Gastroesophageal sphincter (tissue), 4 donors: ENCODE measurements around the gene ARHGEF26. TPM values are rescaled to one million over a fixed set of nuclear protein-coding genes. Genes with fewer than 3 reads are reported as not detected.

ENCODE experiments used
- ATAC-seq: fragments of 150-250 bp; one replicate; pipeline ENCODE4 v1.9.1; 2016; ENCODE audit warnings: mild to moderate bottlenecking, moderate library complexity
- H3K27ac ChIP-seq, 4 donors: fragments of 200-600 bp; sonication (generic) in 3 of 4; 1 replicate in 3 of 4; 2 replicates in 1 of 4; pipeline ENCODE4 v1.5.1; 2016 to 2019
- H3K27me3 ChIP-seq: fragments of 200-600 bp; sonication (generic); one replicate; pipeline ENCODE4 v1.5.1; 2019
- H3K36me3 ChIP-seq, 2 donors: fragments of 200-600 bp; sonication (generic); one replicate each; pipeline ENCODE4 v1.5.1; 2019; ENCODE audit warnings: control low read depth in 1 of 2
- H3K4me1 ChIP-seq, 3 donors: fragments of 200-600 bp; sonication (generic); 1 replicate in 2 of 3; 2 replicates in 1 of 3; pipeline ENCODE4 v1.5.1; 2016 to 2019; ENCODE audit warnings: control low read depth in 2 of 3
- H3K4me3 ChIP-seq, 2 donors: fragments of 200-600 bp; sonication (generic); one replicate each; pipeline ENCODE4 v1.5.1; 2019; ENCODE audit warnings: mild to moderate bottlenecking in 1 of 2, moderate library complexity in 1 of 2
- H3K9me3 ChIP-seq, 3 donors: fragments of 200-600 bp; sonication (generic); one replicate each; pipeline ENCODE4 v1.5.1; 2017 to 2019; ENCODE audit warnings: control low read depth in 2 of 3
- EP300 ChIP-seq: sonication (generic); formaldehyde crosslinking; IDR thresholded peaks from one replicate; pipeline ENCODE4 v1.6.1; 2017; ENCODE audit warnings: antibody characterized with exemption, mild to moderate bottlenecking
- POLR2A ChIP-seq, 2 donors: fragments of 450-650 bp; IDR thresholded peaks; one replicate each; pipeline ENCODE4 v1.6.1; 2017; ENCODE audit warnings: antibody characterized with exemption in 2 of 2, mild to moderate bottlenecking in 2 of 2, moderate library complexity in 1 of 2
- POLR2AphosphoS5 ChIP-seq: sonication (generic); formaldehyde crosslinking; IDR thresholded peaks from one replicate; pipeline ENCODE4 v1.6.1; 2017; ENCODE audit warnings: antibody characterized with exemption
- WGBS, 2 donors: methylation state at CpG; one replicate each; pipeline ENCODE4 v1.1.5; 2018; ENCODE audit warnings: low coverage in 1 of 2; 5-methylcytosine and 5-hydroxymethylcytosine counted together
- total RNA-seq, 4 donors: library from RNA; depleted of rRNA; stranded (reverse); fragments of >200 nt; gene quantifications; one replicate each; pipeline ENCODE4 v1.1.0, GENCODE V29; 2016
- TF ChIP-seq, protein P1 (sequence below), 4 experiments: fragments of 200-600 bp in 2 of 4; fragments of 450-650 bp in 2 of 4; sonication (generic) in 1 of 4; IDR thresholded peaks; one replicate each; pipeline ENCODE4 v1.5.1; 2017 to 2019; ENCODE audit warnings: antibody characterized with exemption in 4 of 4, mild to moderate bottlenecking in 2 of 4, moderate library complexity in 2 of 4

ARHGEF26 gene
- total RNA-seq, 4 donors from 2014 or later = 79.3 to 154 (median 133) TPM

- ATAC-seq = no peak
- peak overlapping the region in 2 of 4 donors; percentile 14 to 30 for H3K27ac ChIP-seq
- no peak for TF ChIP-seq EP300
- TF ChIP-seq, protein P1, sequence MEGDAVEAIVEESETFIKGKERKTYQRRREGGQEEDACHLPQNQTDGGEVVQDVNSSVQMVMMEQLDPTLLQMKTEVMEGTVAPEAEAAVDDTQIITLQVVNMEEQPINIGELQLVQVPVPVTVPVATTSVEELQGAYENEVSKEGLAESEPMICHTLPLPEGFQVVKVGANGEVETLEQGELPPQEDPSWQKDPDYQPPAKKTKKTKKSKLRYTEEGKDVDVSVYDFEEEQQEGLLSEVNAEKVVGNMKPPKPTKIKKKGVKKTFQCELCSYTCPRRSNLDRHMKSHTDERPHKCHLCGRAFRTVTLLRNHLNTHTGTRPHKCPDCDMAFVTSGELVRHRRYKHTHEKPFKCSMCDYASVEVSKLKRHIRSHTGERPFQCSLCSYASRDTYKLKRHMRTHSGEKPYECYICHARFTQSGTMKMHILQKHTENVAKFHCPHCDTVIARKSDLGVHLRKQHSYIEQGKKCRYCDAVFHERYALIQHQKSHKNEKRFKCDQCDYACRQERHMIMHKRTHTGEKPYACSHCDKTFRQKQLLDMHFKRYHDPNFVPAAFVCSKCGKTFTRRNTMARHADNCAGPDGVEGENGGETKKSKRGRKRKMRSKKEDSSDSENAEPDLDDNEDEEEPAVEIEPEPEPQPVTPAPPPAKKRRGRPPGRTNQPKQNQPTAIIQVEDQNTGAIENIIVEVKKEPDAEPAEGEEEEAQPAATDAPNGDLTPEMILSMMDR (IDR thresholded peaks at IDR 0.05) = no peak
- TF ChIP-seq POLR2AphosphoS5 = no peak
- no peak for TF ChIP-seq POLR2A (IDR thresholded peaks at IDR 0.05)
- H3K9me3 ChIP-seq = no peaks in the 10 kb centered on the region
- H3K36me3 ChIP-seq = peaks cover 0 to 13% of the 10 kb centered on the region in 2 donors
- peaks cover 3 to 36% (median 3%) of the 10 kb centered on the region in 3 donors for H3K4me1 ChIP-seq
- H3K27me3 ChIP-seq = no peaks in the 10 kb centered on the region
- no peak overlapping the region for H3K4me3 ChIP-seq
Observed at GRCh38 chr3:154224866-154225265, 103.7 kb downstream of the ARHGEF26 start.

DNA sequence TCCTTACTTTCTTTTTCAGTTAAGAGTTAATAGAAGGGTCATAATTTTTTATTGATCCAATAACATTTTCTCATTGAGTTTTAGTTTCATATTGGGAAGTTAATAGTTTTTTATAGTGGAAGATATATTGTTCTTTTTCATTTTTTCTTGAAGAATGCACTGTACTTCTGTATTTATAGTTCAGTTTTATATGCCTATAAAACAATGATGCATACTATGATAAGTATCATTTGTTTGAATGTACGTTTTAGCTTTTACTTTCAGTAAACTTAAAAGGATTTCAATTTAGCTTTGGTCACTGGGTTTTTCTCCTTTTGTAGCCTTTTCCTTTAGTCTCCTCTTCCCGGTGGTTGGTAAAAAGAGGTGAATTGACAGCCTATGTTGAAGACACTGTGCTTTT, 104.3 kb downstream of the ARHGEF26 start:
- H3K4me3 ChIP-seq = no peak overlapping the region
- no peaks in the 10 kb centered on the region for H3K27me3 ChIP-seq
- TF ChIP-seq POLR2AphosphoS5 = no peak
- TF ChIP-seq EP300 = no peak
- TF ChIP-seq, protein P1 (IDR thresholded peaks at IDR 0.05) = no peak
- TF ChIP-seq POLR2A (IDR thresholded peaks at IDR 0.05) = no peak
- peaks cover 3 to 36% (median 3%) of the 10 kb centered on the region in 3 donors for H3K4me1 ChIP-seq
- peaks cover 0 to 7% of the 10 kb centered on the region in 2 donors for H3K36me3 ChIP-seq
- WGBS, 2 donors = 67 to 85% methylated on average over 2 of the region's 2 CpGs
- no peaks in the 10 kb centered on the region for H3K9me3 ChIP-seq
- ATAC-seq = no peak
- no peak overlapping the region for H3K27ac ChIP-seq

DNA sequence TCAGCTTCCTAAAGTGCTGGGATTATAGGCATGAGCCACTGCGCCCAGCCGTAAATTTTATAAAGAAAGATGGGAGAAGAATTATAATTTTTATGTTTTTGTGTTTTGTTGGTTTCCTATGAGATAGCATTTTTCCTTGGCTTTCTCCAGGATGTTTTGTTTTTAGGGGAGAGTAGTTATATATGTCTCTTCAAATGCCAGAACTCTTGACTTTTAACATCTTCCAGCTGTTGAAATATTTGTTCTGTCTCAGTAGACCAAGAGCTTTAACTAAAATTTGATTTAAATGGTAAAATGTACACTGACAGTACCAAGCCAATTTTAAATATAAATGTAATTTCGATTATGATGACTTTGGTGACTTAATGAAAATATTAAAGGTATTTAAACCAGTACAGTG, 106.3 kb downstream of the ARHGEF26 start:
- Histone ChIP-seq H3K9me3 (no peaks in the 10 kb centered on the region), H3K36me3 (peaks cover 0 to 10% of the 10 kb centered on the region in 2 donors), H3K4me3 (no peak overlapping the region), H3K27me3 (no peaks in the 10 kb centered on the region), H3K27ac (no peak overlapping the region), H3K4me1 (peaks cover 3 to 36% (median 3%) of the 10 kb centered on the region in 3 donors)
- no peak for TF ChIP-seq EP300
- TF ChIP-seq POLR2AphosphoS5 = no peak
- TF ChIP-seq, protein P1 (IDR thresholded peaks at IDR 0.05) = no peak
- no peak for TF ChIP-seq POLR2A (IDR thresholded peaks at IDR 0.05)
- no peak for ATAC-seq
- WGBS, 2 donors = 48 to 66% methylated on average over 3 of the region's 3 CpGs

DNA sequence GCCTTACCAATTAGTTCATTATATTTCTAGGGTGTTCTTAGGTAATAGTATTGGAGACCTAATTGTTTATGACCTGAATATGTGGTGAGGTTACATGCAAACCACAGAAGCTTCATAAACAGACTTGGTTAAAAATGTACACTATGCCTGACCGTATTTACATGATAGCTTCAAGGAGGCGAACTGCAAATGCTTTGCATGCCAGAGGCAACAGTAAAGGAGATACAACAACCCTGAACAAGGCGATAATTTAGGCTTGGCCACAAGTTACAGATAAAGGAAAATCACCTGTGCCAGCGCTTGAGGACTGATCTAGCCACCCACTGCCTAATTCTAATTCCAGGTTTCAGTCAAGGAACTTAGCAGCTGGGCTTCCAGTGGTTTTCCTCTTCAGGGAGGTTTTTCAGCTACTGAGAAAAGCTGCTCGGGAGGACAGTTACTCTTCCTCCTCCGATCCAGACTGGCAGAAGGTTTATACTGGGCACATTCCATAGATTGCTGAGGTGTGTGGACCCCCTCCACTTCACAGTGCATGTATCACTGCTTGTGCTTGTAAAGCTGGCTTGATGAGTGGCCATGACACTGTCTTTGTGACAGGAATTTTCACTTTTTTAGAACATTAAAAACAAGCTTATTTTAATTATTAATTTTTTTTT, 107.5 kb downstream of the ARHGEF26 start:
- peaks cover 3 to 36% (median 3%) of the 10 kb centered on the region in 3 donors for H3K4me1 ChIP-seq
- H3K27ac ChIP-seq = peak overlapping the region in 3 of 4 donors; percentile 52 to 70 (median 57)
- peaks cover 0 to 17% of the 10 kb centered on the region in 2 donors for H3K36me3 ChIP-seq
- 55 to 57% methylated on average over 3 to 5 of the region's 6 CpGs for WGBS, 2 donors
- no peaks in the 10 kb centered on the region for H3K9me3 ChIP-seq
- H3K27me3 ChIP-seq = no peaks in the 10 kb centered on the region
- TF ChIP-seq POLR2A (IDR thresholded peaks at IDR 0.05) (no peak), EP300 (no peak), POLR2AphosphoS5 (no peak)
- TF ChIP-seq, protein P1 (IDR thresholded peaks at IDR 0.05) = no peak
- no peak overlapping the region for H3K4me3 ChIP-seq
- peak; percentile 41 for ATAC-seq

DNA sequence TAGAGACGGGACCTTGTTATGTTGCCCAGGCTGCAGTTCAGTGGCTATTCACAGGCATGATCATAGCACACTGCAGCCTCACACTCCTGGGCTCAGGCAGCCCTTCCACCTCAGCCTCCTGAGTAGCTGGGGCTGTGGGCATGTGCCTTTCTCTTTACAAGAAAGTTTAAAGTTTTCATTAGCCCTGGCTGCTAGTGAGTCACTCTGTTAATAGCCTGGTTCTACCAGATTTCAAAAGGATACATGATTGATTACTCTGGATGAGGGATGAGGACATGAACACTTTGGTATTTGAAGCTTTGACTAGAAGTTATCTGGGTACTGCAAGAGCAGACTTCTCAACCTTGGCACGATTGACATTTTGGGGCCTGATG, 108.0 kb downstream of the ARHGEF26 start:
- Histone ChIP-seq H3K36me3 (peaks cover 0 to 21% of the 10 kb centered on the region in 2 donors), H3K4me3 (no peak overlapping the region), H3K27ac (peak overlapping the region in 3 of 4 donors; percentile 52 to 70 (median 57)), H3K9me3 (no peaks in the 10 kb centered on the region), H3K27me3 (no peaks in the 10 kb centered on the region), H3K4me1 (peaks cover 3 to 31% (median 3%) of the 10 kb centered on the region in 3 donors)
- ATAC-seq = no peak
- WGBS, 2 donors = 14 to 46% methylated on average over 1 to 2 of the region's 2 CpGs
- TF ChIP-seq POLR2AphosphoS5 (no peak), EP300 (no peak)
- TF ChIP-seq, protein P1 (IDR thresholded peaks at IDR 0.05) = no peak
